H9 (cell line): ENCODE results near the gene NEDD9. TPM values are rescaled to one million over a fixed set of nuclear protein-coding genes. Genes with fewer than 3 reads are reported as not detected.

Experiments used
- DNase-seq: peaks from one replicate; pipeline ENCODE4 v3.0.0-alpha.2; 2017
- H2AFZ ChIP-seq: one replicate; pipeline ENCODE4 v1.6.1; 2013; ENCODE audit warnings: mild to moderate bottlenecking, low read length, control low read depth, moderate library complexity
- H2AK5ac ChIP-seq: 2 replicates; pipeline ENCODE4 v1.6.1; 2013; ENCODE audit warnings: low read length, control low read depth, mixed read lengths; ENCODE audit not compliant: insufficient read length
- H2BK120ac ChIP-seq: one replicate; pipeline ENCODE4 v1.6.1; 2013; ENCODE audit warnings: low read depth, mild to moderate bottlenecking, low read length, control low read depth, inconsistent platforms; ENCODE audit not compliant: poor library complexity, severe bottlenecking
- H2BK12ac ChIP-seq: 2 replicates; pipeline ENCODE4 v1.6.1; 2013; ENCODE audit warnings: low read length, control low read depth, mixed read lengths, low read depth; ENCODE audit not compliant: insufficient read length
- H2BK15ac ChIP-seq: 2 replicates; pipeline ENCODE4 v1.6.1; 2013; ENCODE audit warnings: low read depth, low read length, control low read depth
- H2BK20ac ChIP-seq: one replicate; pipeline ENCODE4 v1.6.1; 2013; ENCODE audit warnings: low read depth, mild to moderate bottlenecking, low read length, control low read depth, inconsistent platforms; ENCODE audit not compliant: poor library complexity, severe bottlenecking
- H2BK5ac ChIP-seq: 2 replicates; pipeline ENCODE4 v1.6.1; 2013; ENCODE audit warnings: low read length, control low read depth, mixed read lengths; ENCODE audit not compliant: insufficient read length
- H3K14ac ChIP-seq: 2 replicates; pipeline ENCODE4 v1.6.1; 2013; ENCODE audit warnings: low read length, control low read depth; ENCODE audit not compliant: insufficient read depth
- H3K18ac ChIP-seq: 2 replicates; pipeline ENCODE4 v1.6.1; 2013; ENCODE audit warnings: low read depth, mild to moderate bottlenecking, mixed read lengths, low read length, control low read depth; ENCODE audit not compliant: insufficient read length
- H3K23ac ChIP-seq: 2 replicates; pipeline ENCODE4 v1.6.1; 2013; ENCODE audit warnings: low read length, control low read depth, mixed read lengths, low read depth; ENCODE audit not compliant: insufficient read length
- H3K23me2 ChIP-seq: 2 replicates; pipeline ENCODE4 v1.6.1; 2013; ENCODE audit warnings: low read depth, mild to moderate bottlenecking, mixed read lengths, low read length, control low read depth; ENCODE audit not compliant: insufficient read length, poor library complexity, severe bottlenecking
- H3K27ac ChIP-seq: 2 replicates; pipeline ENCODE4 v1.5.1; 2013; ENCODE audit warnings: low read length, control low read depth, mixed read lengths, low read depth; ENCODE audit not compliant: insufficient read length
- H3K27me3 ChIP-seq: 2 replicates; pipeline ENCODE4 v1.6.1; 2013; ENCODE audit warnings: low read length, control low read depth, inconsistent platforms; ENCODE audit not compliant: insufficient read depth
- H3K4ac ChIP-seq: 2 replicates; pipeline ENCODE4 v1.6.1; 2013; ENCODE audit warnings: low read depth, mild to moderate bottlenecking, control low read depth, inconsistent platforms, low read length, moderate library complexity
- H3K4me1 ChIP-seq: 2 replicates; pipeline ENCODE4 v1.6.1; 2013; ENCODE audit warnings: low read length, control low read depth, inconsistent platforms; ENCODE audit not compliant: insufficient read depth
- H3K4me2 ChIP-seq: 2 replicates; pipeline ENCODE4 v1.6.1; 2013; ENCODE audit warnings: low read length, control low read depth, mixed read lengths; ENCODE audit not compliant: insufficient read length, insufficient read depth
- H3K56ac ChIP-seq: 2 replicates; pipeline ENCODE4 v1.6.1; 2013; ENCODE audit warnings: low read depth, mild to moderate bottlenecking, mixed read lengths, low read length, control low read depth; ENCODE audit not compliant: insufficient read length
- H3K79me1 ChIP-seq: 2 replicates; pipeline ENCODE4 v1.6.1; 2013; ENCODE audit warnings: low read depth, mild to moderate bottlenecking, moderate library complexity, low read length, control low read depth, inconsistent platforms; ENCODE audit not compliant: insufficient read depth, poor library complexity, severe bottlenecking
- H3K79me2 ChIP-seq: 2 replicates; pipeline ENCODE4 v1.6.1; 2013; ENCODE audit warnings: low read length, control low read depth, inconsistent platforms; ENCODE audit not compliant: insufficient read depth
- H3K9ac ChIP-seq: 2 replicates; pipeline ENCODE4 v1.6.1; 2013; ENCODE audit warnings: low read length, control low read depth, mixed read lengths; ENCODE audit not compliant: insufficient read length; ENCODE audit errors: extremely low read depth
- H3K9me3 ChIP-seq: one replicate; pipeline ENCODE4 v1.6.1; 2013; ENCODE audit warnings: low read depth, low read length, inconsistent platforms; ENCODE audit not compliant: control insufficient read depth
- H3T11ph ChIP-seq: one replicate; pipeline ENCODE4 v1.6.1; 2013; ENCODE audit warnings: mild to moderate bottlenecking, low read length, control low read depth, inconsistent platforms
- H4K20me1 ChIP-seq: one replicate; pipeline ENCODE4 v1.6.1; 2013; ENCODE audit not compliant: control insufficient read depth, insufficient read length, insufficient read depth
- H4K5ac ChIP-seq: 2 replicates; pipeline ENCODE4 v1.6.1; 2013; ENCODE audit warnings: low read depth, mild to moderate bottlenecking, mixed read lengths, low read length, control low read depth; ENCODE audit not compliant: insufficient read length
- H4K8ac ChIP-seq: replicated peaks from 2 replicates; pipeline ENCODE4 v1.6.1; 2013; ENCODE audit warnings: low read length, control low read depth, mixed read lengths, low read depth; ENCODE audit not compliant: insufficient read length
- H4K91ac ChIP-seq: 2 replicates; pipeline ENCODE4 v1.6.1; 2013; ENCODE audit warnings: low read depth, mild to moderate bottlenecking, moderate library complexity, mixed read lengths, low read length, control low read depth; ENCODE audit not compliant: insufficient read length
- H3K27ac Mint-ChIP-seq, 3 experiments: 2 replicates in 2 of 3; 3 replicates in 1 of 3; pipeline ENCODE4 v1.8.0; 2020 to 2021; ENCODE audit warnings: mixed read lengths in 3 of 3, mild to moderate bottlenecking in 1 of 3, moderate library complexity in 1 of 3
- H3K27me3 Mint-ChIP-seq: 2 replicates; pipeline ENCODE4 v1.8.0; 2021; ENCODE audit warnings: low read depth, mild to moderate bottlenecking, moderate library complexity, mixed read lengths
- H3K36me3 Mint-ChIP-seq, 3 experiments: 2 replicates in 2 of 3; 3 replicates in 1 of 3; pipeline ENCODE4 v1.8.0; 2020 to 2021; ENCODE audit warnings: low read depth in 3 of 3, mixed read lengths in 3 of 3; ENCODE audit not compliant: insufficient read depth in 1 of 3
- H3K4me1 Mint-ChIP-seq, 2 experiments: 2 replicates each; pipeline ENCODE4 v1.8.0; 2020; ENCODE audit warnings: mixed read lengths in 2 of 2
- H3K4me3 Mint-ChIP-seq, 2 experiments: 2 replicates in 1 of 2; 3 replicates in 1 of 2; pipeline ENCODE4 v1.8.0; 2020 to 2021; ENCODE audit warnings: mild to moderate bottlenecking in 2 of 2, mixed read lengths in 2 of 2, moderate library complexity in 1 of 2
- H3K9me3 Mint-ChIP-seq, 2 experiments: 2 replicates in 1 of 2; 3 replicates in 1 of 2; pipeline ENCODE4 v1.8.0; 2020; ENCODE audit warnings: mild to moderate bottlenecking in 2 of 2, mixed read lengths in 2 of 2, moderate library complexity in 1 of 2
- WGBS: extraction: QIAGEN DNeasy Blood & Tissue Kit; methylation state at CpG from one replicate; pipeline ENCODE4 v1.1.7; 2013; ENCODE audit warnings: missing lambda C conversion rate, low lambda C conversion rate, mixed read lengths; ENCODE audit not compliant: insufficient read length; ENCODE audit errors: extremely low coverage; 5-methylcytosine and 5-hydroxymethylcytosine counted together
- total RNA-seq: library from RNA; stranded (reverse); gene quantifications from 2 replicates; pipeline ENCODE4 v1.2.1, GENCODE V29; 2021
- TF ChIP-seq, protein P1 (sequence below): fragments of 200-600 bp; sonication (generic); conservative IDR thresholded peaks from 3 replicates; pipeline ENCODE4 v1.8.0; 2021; ENCODE audit warnings: antibody characterized with exemption, mild to moderate bottlenecking

Gene NEDD9
- total RNA-seq, 1 experiment from 2014 or later = 5.5 TPM

DNA sequence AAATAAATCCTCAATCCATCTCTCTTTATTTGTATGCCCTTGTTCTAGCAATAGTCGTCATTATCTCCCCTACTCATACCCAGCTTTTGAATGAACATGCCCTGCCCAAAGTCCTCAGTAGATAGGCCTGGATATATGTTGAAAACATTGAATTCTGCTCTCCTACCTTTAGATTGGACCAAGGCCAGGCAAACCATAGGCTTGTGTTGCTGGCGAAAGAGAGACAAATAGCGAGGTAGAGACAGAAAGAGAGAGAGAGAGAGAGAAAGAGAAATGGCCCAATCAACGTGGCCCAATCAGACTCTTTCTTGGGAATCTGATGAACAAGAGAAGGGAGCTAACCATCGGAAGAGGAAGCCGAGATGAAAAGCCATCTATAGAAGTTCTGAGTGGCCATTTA, 45.2 kb downstream of the NEDD9 start:
- Mint-ChIP-seq H3K9me3 (peaks cover under 1% of the 10 kb centered on the region in 2 experiments; a peak in 3 of 5 replicates), H3K27ac (no peak overlapping the region), H3K4me3 (no peak overlapping the region), H3K36me3 (peaks cover 17 to 64% (median 29%) of the 10 kb centered on the region in 3 experiments; a peak in 6 of 7 replicates), H3K27me3 (no peaks in the 10 kb centered on the region), H3K4me1 (peaks cover 10 to 16% of the 10 kb centered on the region in 2 experiments)
- H3T11ph ChIP-seq = no peak overlapping the region
- H2BK12ac ChIP-seq = no peak overlapping the region
- no peak overlapping the region for H3K14ac ChIP-seq
- no peak overlapping the region for H4K91ac ChIP-seq
- no peaks in the 10 kb centered on the region for H3K9me3 ChIP-seq
- no peak overlapping the region for H2BK120ac ChIP-seq
- no peaks in the 10 kb centered on the region for H3K27me3 ChIP-seq
- H2BK5ac ChIP-seq = no peak overlapping the region
- no peak overlapping the region for H3K56ac ChIP-seq
- no peaks in the 10 kb centered on the region for H3K79me2 ChIP-seq
- H3K23ac ChIP-seq = no peak overlapping the region
- H3K79me1 ChIP-seq = no peaks in the 10 kb centered on the region
- no peaks in the 10 kb centered on the region; the same call in 1 of the 2 replicates for H3K4me1 ChIP-seq
- no peak overlapping the region for H3K27ac ChIP-seq
- WGBS = no CpG with 5 or more reads among the region's 6 CpGs
- no peak overlapping the region for H2BK15ac ChIP-seq
- H3K23me2 ChIP-seq = no peaks in the 10 kb centered on the region
- H3K4me2 ChIP-seq = no peak overlapping the region
- no peak overlapping the region for H3K18ac ChIP-seq
- H4K8ac ChIP-seq = no peak overlapping the region
- H3K4ac ChIP-seq = no peak overlapping the region
- no peaks in the 10 kb centered on the region for H4K20me1 ChIP-seq
- H3K9ac ChIP-seq = no peak overlapping the region
- TF ChIP-seq, protein P1, sequence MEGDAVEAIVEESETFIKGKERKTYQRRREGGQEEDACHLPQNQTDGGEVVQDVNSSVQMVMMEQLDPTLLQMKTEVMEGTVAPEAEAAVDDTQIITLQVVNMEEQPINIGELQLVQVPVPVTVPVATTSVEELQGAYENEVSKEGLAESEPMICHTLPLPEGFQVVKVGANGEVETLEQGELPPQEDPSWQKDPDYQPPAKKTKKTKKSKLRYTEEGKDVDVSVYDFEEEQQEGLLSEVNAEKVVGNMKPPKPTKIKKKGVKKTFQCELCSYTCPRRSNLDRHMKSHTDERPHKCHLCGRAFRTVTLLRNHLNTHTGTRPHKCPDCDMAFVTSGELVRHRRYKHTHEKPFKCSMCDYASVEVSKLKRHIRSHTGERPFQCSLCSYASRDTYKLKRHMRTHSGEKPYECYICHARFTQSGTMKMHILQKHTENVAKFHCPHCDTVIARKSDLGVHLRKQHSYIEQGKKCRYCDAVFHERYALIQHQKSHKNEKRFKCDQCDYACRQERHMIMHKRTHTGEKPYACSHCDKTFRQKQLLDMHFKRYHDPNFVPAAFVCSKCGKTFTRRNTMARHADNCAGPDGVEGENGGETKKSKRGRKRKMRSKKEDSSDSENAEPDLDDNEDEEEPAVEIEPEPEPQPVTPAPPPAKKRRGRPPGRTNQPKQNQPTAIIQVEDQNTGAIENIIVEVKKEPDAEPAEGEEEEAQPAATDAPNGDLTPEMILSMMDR = no peak
- no peak overlapping the region for H2AK5ac ChIP-seq
- H2BK20ac ChIP-seq = no peak overlapping the region
- H4K5ac ChIP-seq = no peak overlapping the region
- no peak for DNase-seq
- H2AFZ ChIP-seq = no peak overlapping the region
